GM21528 (cell line): ENCODE data around the gene KIF6.

ENCODE experiments used
- ATAC-seq: cut with Tn5 transposase; IDR thresholded peaks from one replicate; pipeline ENCODE4 v1.9.1; 2021; ENCODE audit warnings: mild to moderate bottlenecking, moderate library complexity; ENCODE audit not compliant: unreplicated experiment, low FRiP score

The KIF6 gene

DNA sequence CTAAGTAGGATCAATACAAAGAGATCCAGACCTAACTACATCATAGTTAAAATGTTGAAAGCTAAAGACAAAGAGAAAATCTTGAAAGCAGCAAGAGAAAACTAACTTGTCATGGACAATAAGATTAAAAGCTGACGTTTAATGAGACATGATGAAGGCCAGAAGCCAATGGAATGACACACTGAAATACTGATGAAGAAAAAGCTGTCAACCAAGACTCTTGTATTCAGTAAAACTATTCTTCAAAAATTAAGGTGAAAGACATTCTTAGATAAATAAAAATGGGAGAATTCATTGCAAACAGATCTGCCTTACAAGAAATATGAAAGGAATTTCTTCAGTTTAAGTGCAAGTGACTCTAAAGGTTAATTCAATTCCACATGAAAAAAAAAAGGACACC is 256.8 kb downstream of the KIF6 start:
- no peak for ATAC-seq

DNA sequence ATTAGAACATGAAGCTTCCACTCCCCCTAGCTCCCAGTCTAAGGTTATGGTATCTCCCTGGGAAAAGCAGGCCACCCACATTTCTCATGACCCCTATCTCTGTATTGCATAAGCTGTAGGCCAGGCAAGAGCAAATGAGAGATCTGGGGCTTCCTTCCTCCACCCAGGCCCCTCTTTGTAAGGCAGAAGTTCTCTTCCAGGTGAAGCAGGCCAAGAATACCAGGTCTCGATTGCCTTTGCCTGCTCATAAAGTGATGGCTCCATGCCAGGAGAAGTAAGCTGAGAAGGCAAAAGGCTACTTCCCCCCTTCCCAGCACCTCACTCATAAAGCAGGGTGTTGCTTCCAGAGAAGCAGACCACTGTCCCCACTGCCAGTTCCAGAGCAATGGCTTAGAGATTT is 258.6 kb downstream of the KIF6 start:
- ATAC-seq: no peak

GRCh38 chr6:39465539-39465938 is 259.7 kb downstream of the KIF6 start:
- no peak for ATAC-seq

GRCh38 chr6:39464067-39464466 is 261.1 kb downstream of the KIF6 start:
- ATAC-seq: no peak

DNA sequence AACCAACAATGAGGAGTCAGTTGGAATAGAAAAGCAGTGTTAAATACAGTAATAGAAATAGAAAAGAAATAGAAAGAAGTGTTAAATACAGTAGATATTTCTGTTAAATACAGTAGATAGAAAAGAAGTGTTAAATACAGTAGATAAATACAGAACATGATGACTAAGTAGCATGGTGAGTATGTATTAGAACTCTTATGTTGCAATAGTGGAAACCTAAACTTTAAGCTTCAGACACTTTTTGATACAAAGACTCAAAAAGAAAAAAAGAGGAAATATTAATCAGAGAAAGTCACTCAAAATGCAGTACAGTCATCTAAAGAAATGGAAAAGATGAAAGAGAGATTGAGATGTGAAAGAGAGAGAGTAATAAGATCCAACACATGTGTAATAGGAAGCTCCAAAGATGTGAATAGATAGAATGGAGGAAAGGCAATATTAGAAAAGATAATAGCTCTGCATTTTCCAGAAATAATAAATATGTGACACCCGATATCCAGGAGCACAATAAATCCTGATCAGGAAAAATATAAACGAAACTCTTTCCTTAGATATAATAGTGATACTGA is 271.2 kb downstream of the KIF6 start:
- no peak for ATAC-seq

DNA sequence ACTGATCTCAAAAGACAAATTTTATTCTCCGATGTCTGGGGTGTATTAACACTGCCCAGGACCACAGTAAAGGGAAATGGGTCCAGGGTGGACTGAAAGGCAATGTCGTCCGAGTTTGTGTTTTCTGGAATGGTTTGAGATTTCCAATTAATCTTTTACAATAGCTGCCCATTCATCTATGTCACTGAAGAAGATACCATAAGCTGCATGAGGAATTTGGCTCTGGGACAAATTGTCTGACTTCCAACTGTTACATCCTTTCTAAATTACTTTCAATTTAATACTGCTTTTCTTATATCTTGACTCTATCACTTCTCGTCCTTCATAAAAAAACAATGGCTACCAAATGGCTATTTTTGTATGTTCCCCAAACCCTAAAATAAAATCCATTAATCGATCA is 272.0 kb downstream of the KIF6 start:
- ATAC-seq: no peak

- ATAC-seq: no peak
Observed at GRCh38 chr6:39452306-39453145, 272.7 kb downstream of the KIF6 start.

- ATAC-seq: no peak
Observed at GRCh38 chr6:39451831-39452230, 273.4 kb downstream of the KIF6 start.

DNA sequence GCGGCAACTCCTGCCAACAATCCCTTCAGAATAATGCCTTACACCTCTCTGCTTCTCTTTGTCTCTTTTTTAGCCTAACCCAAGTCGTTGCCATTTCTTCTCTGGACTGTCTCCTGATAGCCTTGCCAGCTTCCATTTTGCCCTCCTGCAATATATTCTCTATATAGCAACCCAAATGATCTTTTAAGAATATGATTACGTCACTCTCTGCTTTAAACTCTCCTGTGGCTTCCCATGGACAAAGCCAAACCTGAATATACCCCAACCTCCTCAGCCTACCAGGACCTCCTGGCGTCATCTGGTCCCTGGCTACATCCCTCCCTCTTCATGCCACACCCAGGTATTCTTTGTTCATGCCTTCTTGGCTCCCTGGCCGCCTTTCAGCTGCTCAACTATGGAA is 276.2 kb downstream of the KIF6 start:
- no peak for ATAC-seq

DNA sequence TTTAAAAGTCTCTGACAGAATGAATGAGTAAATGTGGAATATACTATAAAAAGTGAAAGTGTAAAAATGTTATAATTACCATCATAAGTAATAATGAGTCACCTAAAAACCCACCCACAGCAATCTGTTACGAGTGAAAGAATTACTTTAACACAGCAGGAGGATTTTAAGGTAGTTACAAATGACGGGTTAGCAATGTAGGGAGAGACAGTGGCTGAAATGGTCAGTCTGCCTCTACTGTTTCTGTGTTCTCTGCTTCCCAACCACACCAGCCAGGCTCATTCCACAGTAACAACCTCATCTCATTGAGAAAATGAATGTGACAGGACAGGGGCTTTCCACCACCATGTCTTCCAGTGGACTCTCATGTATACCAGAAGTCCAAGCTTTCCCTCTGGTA is 278.3 kb downstream of the KIF6 start:
- no peak for ATAC-seq

DNA sequence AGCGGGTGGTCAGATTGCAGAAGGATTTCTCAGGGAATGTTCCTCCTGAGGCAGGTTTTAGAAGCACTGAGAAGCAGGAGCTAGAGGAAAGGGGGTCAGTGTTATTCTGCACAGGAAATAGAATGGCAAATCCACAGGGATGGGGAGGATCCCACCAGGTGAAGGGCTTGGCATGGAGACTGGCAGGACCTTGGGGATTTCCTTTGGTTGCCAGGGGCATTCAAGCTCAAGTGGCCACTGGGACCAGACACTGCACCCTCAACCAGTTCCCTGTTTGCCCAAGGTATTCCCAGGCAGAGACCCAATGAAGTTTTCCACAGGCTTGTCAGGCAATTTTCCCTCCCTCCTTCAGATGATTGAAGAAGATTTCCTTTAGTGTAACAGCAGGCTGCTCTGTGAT is 279.5 kb downstream of the KIF6 start:
- ATAC-seq: no peak

DNA sequence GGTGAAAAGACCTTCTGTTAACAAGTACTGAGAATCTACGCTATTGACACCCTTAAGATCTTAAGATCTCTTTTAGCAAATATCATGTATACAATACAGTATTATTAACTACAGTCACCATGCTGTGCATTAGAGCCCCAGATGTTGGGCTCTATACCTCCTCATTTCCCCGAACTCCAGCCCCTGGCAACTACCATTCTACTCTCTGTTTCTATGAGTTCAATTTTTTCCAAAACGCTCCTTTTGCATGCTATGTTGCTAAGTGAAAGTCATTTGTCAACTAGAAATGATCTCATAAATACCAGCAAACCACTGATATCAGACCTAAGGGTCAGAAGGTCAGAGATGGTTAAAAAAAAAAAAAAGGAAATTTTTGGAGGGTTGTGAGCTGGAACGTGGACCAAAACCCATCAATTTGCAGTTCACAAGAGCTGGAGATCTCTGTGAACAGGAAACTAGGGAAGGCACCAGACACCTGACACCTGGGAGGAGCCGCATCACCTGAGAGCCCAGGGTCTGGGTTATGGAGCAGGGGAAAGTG is 280.7 kb downstream of the KIF6 start:
- no peak for ATAC-seq

DNA sequence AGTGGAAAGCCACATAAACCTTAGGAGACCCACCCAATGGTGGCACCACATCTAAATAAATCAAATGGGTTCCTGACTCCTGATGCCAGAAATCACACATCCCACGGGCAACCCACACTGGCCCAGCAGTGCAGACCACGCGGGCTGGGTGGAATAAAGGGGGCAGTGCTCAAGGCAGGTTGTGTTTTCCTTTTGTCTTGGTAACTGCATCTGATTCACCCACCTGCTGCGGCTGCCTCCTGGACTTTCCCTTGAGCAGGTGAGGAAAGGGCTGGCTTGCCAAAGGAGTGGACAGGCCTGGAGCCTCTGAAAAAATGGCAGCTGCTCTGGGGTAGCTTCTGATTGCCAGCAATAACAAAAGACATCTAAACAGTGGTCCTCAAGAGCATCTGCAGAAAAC is 283.2 kb downstream of the KIF6 start:
- no peak for ATAC-seq

DNA sequence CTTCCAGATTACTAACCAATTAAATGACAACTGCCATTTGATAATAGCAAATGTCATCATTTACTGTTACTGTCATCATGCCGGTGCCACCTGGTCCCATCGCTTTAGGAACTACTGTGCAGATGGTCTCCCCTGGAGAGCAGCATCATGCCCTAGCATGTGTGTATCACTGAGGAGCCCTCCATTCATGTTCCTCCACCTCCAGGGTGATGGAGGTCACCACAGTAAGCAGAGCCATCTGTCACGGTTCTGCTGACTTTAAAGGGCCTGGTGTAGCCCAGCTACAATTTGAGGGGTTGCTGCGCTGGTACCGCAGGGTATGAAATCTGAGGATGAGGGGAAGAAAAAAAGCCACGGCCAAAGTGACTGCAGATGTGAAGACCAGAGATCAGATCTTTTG is 283.9 kb downstream of the KIF6 start:
- no peak for ATAC-seq

GRCh38 chr6:39440039-39440426 is 285.2 kb downstream of the KIF6 start:
- no peak for ATAC-seq

- ATAC-seq: no peak
Observed at GRCh38 chr6:39439342-39440038, 285.7 kb downstream of the KIF6 start.

DNA sequence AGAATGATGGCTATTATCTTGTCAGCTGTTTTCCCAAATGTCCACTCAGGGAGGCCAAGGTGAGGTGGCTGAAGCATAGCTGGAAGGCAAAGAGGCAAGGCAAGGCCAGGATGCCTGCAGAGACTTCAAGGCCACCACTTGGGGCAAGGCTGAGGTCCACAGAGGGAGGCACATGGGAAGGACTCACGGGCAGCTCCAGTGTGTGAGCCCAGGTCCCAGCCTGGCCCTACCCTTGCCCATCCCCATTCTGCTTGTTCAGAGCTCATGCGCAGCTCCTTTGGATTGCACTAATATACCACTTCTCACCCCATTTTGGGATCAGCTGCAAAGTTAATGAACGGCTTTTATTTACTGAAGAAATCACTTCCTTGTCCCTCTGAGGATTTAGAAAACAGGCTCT is 291.6 kb downstream of the KIF6 start:
- no peak for ATAC-seq

DNA sequence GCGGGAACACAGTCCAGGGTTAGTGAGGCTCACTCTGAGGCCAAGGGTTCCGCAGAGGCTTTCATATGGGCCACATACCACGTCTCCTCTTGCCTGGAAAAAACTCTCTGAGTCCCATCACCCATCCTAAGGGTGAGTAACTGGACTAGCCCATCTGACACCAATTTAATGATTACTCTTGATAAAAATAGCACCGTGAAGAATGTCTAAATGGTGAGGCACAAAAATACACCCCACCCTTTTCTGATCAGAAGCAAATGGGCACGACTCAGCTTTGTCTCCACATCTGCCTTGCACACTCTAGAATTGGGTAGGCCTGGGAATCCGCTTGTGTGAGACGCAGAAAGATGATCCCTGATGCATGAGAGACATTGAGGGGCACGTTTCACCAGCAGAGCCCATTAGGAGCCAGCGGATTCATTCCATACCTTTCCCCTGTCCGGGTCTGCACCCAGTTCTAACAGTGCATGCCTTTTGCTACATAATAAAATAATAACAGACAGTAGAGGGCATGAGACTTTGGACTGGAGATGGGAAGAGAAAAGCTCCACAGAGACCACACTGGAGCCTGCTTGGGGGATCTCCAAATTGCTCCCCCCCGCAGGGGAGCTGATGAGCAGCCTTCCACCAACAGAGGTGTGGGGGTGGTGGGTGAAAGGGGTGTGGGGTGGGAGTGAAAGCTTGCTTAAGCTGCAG is 292.7 kb downstream of the KIF6 start:
- no peak for ATAC-seq

GRCh38 chr6:39430871-39431523 is 294.2 kb downstream of the KIF6 start:
- ATAC-seq: no peak

DNA sequence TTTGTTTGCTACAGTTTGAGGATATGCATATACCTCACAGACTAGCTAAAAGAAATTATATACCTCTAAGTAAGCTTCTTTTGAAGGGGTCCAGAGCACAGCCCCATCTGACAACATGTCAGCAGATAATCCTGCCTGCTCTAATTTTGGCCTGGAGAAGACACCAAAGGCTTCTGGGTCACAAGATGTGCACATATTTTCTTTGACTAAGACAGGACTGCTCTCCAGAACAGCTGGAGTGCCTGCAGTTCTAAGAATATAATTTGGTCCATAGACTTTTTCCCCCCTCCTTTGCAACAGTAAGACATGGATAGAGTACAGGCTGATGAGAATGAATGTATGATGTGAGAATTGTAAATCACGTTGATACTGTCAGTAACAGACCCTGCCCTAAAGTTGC is 294.8 kb downstream of the KIF6 start:
- no peak for ATAC-seq
